ENCODE data around the gene PNMA6A.
"Not testable (repeated sequence)": the region's sequence is repeated elsewhere in the genome, so short reads cannot be mapped to it uniquely, and the experiment has no call there.

DNA sequence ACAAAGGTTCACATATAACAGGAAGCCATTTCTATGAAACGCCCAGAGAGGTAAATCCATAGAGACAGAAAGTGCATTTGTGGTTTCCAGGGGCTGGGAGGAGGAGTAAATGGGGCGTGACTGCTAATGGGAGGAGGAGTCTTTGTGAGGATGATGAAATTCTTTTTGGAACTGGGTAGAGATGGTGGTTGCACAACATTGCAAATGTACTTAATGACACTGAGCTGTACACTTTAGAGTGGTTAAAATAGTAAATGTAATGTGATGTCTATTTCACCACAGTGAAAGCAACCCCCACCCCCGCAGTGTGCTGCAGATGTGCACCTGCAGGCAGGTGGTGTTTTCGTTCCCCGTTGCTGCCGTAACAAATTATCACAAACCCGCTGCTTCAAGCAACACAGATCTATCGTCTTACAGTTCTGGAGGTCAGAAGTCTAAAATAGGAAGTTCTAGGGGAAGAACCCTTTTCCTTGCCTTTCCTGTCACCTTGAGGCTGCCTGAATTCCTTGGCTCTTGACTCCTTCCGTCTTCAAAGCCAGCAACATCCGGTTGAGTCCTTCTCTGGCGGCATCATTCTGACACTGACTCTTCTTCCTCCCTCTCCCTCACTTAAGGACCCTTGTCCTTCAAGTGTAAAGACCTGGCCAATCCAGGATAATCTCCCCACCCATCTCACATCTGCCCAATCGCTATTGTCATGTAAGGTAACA is 34.0 kb downstream of the PNMA6A start:
- TF ChIP-seq POLR2AphosphoS5 (IDR thresholded peaks at IDR 0.05); EP300 (IDR thresholded peaks at IDR 0.05; ENCODE audit: low read depth); POLR2A (IDR thresholded peaks at IDR 0.05): not testable (repeated sequence)
- TF ChIP-seq, protein P1, sequence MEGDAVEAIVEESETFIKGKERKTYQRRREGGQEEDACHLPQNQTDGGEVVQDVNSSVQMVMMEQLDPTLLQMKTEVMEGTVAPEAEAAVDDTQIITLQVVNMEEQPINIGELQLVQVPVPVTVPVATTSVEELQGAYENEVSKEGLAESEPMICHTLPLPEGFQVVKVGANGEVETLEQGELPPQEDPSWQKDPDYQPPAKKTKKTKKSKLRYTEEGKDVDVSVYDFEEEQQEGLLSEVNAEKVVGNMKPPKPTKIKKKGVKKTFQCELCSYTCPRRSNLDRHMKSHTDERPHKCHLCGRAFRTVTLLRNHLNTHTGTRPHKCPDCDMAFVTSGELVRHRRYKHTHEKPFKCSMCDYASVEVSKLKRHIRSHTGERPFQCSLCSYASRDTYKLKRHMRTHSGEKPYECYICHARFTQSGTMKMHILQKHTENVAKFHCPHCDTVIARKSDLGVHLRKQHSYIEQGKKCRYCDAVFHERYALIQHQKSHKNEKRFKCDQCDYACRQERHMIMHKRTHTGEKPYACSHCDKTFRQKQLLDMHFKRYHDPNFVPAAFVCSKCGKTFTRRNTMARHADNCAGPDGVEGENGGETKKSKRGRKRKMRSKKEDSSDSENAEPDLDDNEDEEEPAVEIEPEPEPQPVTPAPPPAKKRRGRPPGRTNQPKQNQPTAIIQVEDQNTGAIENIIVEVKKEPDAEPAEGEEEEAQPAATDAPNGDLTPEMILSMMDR (IDR thresholded peaks at IDR 0.05), result not testable (repeated sequence)

Data from transverse colon (tissue), 4 donors.